Head of caudate nucleus (tissue), 42 donors: ENCODE results near the gene MTAP.
"Not testable (repeated sequence)": the region's sequence is repeated elsewhere in the genome, so short reads cannot be mapped to it uniquely, and the experiment has no call there.

ENCODE experiments used
- DNase-seq, 42 donors: peaks; one replicate each; pipeline versions ENCODE4 v3.0.0 to v3.0.0-alpha.2; 2020 to 2021; ENCODE audit warnings: mixed read lengths in 7 of 42
- intact Hi-C: fragments of 100-400 bp; cut with DNase I; formaldehyde crosslinking; loops from one replicate; pipeline ENCODE4 v1.15.0; 2022

The MTAP gene

DNA sequence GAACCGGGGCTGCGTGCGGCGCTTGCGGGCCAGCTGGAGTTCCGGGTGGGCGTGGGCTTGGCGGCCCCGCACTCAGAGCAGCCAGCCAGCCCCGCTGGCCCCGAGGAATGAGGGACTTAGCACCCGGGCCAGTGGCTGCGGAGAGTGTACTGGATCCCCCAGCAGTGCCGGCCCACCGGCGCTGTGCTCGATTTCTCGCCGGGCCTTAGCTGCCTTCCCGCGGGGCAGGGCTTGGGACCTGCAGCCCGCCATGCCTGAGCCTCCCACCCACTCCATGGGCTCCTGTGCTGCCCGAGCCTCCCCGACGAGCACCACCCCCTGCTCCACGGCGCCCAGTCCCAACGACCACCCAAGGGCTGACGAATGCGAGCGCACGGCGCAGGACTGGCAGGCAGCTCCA, 156.8 kb downstream of the MTAP start:
- DNase-seq, intact Hi-C loops: not testable (repeated sequence)

- DNase-seq: no peak
- intact Hi-C loops: no loop called here
Observed at GRCh38 chr9:21961569-21961968, 159.1 kb downstream of the MTAP start.

GRCh38 chr9:21964925-21965385, 162.5 kb downstream of the MTAP start:
- DNase-seq: no peak
- intact Hi-C loops: no loop called here

GRCh38 chr9:21965401-21965951, 163.0 kb downstream of the MTAP start:
- DNase-seq: peak in 4 of 42 donors; percentile 12 to 43 (median 31)

DNA sequence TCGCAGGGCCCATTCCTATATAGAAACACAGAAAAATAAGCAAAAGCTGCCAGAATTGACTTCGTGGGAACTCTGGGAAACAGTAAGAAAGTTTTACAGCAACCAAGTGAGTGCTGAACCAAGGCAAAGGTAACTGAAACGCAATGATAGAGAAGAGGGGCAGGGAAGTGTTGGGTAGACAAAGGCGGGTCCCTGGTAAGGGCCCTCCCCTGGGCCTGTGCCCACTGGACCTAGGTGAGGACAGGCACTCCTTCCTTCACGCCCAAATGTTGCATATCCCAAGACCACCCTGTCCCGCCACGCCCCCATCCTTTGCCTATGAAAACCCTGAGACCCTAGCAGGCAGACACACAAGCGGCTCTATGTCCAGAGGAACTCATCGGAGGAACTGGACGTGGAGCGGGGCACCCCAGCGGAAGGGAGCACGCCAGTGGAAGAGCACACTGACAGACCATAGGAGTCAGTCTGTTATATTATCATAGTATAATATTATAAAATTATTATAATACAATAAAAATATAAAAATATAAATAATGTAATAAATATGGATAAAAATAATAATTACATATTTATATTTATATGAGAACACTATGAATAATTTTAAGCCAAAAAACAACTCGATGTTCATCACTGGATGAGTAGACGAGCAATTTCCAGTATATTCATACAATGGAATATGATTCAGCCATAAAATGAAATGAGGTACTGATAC, 163.9 kb downstream of the MTAP start:
- intact Hi-C loops: no loop called here
- DNase-seq: no peak

More at GRCh38 chr9:21965401-21965951, 163.0 kb downstream of the MTAP start:
- intact Hi-C loops: no loop called here

DNA sequence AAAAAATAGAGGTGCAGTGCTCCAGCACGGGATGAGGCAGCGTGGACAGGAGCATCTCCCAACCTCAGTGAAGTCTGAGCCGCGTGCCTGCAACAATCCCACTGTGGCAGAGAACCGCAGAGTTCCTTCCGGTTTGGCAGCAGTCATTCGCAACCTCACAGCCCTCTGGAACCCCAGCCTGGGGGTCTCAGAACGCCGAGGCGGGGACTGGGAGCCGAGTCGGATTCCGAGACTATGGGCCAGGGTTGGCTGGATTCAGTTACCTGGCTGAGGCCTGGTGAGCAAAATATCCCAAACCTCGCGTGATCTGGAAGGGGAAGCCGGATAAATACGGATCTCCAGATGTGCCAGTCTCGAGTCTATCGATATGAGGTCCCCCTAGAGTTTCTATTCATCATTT, 164.7 kb downstream of the MTAP start:
- DNase-seq: no peak
- intact Hi-C loops: no loop called here

- DNase-seq: no peak
- intact Hi-C loops: no loop called here
Observed at GRCh38 chr9:21967702-21968101, 165.3 kb downstream of the MTAP start.

DNA sequence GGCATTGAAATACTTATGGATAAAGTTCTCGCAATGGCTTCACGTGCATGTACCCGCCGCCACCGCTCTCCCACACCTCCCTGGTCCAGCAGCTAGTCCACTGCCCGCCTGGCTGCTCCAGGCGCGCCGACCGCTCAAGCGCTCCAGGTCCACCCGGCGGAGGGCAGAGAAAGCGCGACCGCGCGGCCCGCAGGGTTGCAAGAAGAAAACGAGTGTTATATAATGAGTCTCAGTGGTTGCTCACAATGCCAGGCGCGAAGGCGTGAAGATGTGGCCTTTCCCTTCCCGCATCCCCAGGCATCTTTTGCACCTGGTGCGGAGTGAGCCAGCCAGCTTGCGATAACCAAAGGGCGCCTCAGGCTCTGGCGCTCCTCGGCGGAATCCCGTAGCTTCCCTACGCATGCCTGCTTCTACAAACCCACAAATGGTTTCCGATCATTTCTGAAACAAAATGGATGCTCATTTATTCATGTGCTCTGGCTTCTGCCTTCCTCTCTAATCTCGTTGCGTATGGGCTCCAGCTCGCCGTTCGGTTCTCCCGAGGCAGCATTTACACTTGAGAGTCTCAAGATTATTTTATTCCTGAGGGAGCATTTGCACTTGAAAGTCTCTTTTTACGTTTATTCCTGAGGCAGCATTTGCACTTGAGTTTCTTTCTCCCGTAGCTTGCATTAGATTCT, 166.0 kb downstream of the MTAP start:
- no peak for DNase-seq
- intact Hi-C loops: no loop called here

DNA sequence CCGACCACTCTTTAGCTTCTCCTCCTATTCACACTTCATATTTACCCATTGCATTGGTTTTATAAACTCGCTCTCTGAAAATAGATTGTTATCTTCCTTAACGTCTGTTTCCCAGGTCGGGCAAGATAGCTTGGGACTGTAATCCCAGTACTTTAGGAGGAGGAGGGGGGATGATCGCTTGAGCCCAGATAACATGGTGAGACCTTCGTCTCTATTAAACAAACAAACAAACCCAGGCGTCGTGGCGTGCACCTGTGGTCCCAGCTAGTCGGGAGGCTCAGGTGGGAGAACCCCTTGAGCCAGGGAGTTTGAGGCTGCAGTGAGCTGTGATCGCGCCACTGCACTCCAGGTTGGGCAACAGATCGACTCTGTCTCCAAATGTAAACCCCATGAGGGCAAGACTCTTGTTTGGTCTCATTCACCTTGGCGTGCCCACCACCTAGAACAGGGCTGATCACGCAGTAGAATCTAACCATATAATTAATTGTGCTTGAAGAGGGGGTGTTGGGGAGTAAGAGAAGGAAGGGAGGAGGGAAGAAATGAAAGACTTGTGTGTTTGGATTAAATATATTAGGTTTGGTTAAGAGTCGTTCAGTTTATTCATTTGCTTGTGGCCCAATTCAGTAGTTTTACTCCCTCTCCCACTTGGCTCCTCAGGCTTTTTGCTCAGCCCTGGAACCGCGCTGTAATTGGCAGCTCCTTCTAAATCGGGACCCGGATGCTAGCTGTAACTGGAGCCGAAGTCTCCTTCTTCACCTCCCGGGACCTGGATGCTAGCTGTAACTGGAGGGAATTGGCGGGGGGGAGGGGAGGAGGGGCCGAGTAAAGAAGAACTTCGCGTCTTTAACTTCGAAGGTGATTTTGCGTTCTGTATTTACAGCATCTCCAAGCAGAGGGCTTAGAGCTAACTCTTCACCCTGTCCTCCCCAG, 166.8 kb downstream of the MTAP start:
- DNase-seq: no peak
- intact Hi-C loops: no loop called here

DNA sequence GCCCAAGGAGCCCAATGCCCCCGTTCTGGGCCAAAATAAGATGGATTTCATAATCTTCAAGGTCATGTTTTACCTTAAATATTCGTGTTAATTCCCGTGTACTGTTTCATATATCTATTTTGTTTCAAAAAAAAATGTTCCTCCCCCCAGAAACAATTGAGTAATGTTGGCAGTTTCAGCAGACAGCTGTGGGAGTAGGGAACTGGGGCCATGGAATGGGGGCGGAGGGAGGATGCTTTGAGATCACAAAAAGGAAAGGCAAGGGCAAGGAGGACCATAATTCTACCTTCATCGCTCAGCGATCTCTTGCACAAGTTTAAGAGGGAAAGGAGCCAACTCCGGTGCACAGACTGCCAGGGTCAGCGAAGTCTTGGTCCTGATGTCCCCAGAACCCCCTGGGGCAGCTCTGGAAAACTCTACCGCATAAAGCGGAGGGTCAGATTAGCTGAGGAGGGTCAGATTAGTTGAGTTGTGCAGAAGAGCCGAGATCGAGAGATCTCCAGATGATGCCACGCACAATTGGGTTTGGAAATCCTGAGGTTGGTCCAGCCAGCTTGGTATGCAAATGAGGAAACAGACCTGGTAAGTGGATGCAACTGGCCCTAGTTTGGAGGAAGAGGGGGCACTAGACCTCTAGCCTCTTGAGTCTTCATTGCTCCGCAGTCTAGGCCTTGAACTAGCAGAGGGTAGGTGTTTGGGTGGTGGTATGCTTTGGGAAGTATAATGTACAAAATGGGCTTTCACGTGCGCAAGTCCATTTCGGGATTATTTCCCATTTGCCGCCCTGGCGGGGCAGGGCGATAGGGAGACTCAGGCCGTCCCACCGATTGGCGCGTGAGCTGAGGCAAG, 167.7 kb downstream of the MTAP start:
- DNase-seq: no peak
- intact Hi-C loops: no loop called here

DNA sequence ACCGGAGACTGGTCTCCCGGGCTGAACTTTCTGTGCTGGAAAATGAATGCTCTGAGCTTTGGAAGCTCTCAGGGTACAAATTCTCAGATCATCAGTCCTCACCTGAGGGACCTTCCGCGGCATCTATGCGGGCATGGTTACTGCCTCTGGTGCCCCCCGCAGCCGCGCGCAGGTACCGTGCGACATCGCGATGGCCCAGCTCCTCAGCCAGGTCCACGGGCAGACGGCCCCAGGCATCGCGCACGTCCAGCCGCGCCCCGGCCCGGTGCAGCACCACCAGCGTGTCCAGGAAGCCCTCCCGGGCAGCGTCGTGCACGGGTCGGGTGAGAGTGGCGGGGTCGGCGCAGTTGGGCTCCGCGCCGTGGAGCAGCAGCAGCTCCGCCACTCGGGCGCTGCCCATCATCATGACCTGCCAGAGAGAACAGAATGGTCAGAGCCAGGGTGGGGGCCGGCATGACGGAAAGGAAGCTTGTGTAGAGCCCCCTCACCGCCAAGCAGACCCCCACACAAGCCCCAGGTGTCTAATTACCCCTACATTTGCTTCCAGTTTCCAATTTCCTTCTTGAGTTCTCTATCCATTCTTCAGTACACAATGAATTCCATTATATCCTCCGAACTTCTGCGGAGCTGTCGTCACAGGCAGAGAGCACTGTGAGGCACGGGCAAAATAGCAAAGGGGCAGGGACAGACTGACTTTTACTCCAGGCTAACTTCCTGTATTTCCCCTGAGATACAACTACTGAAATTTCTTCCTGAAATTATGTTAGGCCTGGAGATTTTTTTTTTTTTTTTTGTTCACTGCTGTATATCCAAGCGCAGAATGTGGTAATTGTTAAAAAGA, 168.6 kb downstream of the MTAP start:
- intact Hi-C loops: no loop called here
- no peak for DNase-seq

- no peak for DNase-seq
- intact Hi-C loops: no loop called here
Observed at GRCh38 chr9:21972361-21972760, 169.9 kb downstream of the MTAP start.

DNA sequence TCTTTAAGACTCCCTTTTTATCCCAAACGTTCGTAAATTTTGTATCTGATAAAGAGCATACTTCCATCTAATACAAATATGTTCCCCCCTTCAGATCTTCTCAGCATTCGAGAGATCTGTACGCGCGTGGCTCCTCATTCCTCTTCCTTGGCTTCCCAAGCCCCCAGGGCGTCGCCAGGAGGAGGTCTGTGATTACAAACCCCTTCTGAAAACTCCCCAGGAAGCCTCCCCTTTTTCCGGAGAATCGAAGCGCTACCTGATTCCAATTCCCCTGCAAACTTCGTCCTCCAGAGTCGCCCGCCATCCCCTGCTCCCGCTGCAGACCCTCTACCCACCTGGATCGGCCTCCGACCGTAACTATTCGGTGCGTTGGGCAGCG, 171.9 kb downstream of the MTAP start:
- DNase-seq: no peak

GRCh38 chr9:21974722-21975409, 172.4 kb downstream of the MTAP start:
- intact Hi-C loops: no loop called here

More for the DNA sequence above, 171.9 kb downstream of the MTAP start:
- intact Hi-C loops: no loop called here

GRCh38 chr9:21976334-21976875, 174.0 kb downstream of the MTAP start:
- intact Hi-C loops: no loop called here
- no peak for DNase-seq

More at GRCh38 chr9:21974722-21975409, 172.4 kb downstream of the MTAP start:
- DNase-seq: peak in 18 of 42 donors; percentile 12 to 71 (median 37)

- intact Hi-C loops: no loop called here
- DNase-seq: no peak
Observed at GRCh38 chr9:21982391-21982790, 180.0 kb downstream of the MTAP start.
